Measurements from ENCODE around the gene TAF11L13.

GRCh38 chr5:17634160-17634559, 2.3 kb downstream of the TAF11L13 start, which contains the start of gene TAF11L14:
- TF ChIP-seq CTCF (IDR thresholded peaks at IDR 0.05) (no peak), EP300 (IDR thresholded peaks at IDR 0.05) (no peak)

All from sigmoid colon (tissue), 4 donors.